ENCODE data around the gene DDX4.
A peak's percentile ranks its signal among the peaks of the same experiment; 100 is the strongest.

DNA sequence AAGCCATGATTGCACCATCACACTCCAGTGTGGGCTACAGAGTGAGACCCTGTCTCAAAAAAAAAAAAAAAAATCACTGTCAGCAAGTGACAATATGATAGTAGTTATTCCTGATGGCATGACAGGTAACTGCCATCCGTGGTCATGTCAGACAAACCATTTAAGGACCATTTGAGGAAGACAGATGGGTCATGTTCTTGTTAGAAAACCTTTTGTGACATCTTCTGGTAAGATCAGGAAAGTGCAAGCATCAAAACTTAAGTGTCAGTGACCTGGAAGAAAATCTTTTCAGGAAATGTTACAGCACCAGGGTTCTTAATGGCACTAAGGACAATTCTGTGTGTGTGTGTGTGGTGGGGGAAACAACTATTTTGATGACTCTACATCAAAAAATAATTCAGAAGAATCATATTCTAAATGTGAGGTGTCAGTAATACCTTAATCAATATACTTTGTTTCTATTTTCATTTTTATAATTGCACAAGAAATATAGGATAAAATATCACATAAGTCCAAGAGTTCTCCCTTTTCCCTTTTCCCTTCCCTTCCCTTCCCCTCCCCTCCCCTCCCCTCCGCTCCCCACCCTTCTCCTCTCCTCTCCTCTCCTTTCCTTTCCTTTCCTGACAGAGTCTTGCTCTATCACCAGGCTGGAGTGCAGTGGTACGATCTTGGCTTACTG lies 43.6 kb upstream of the DDX4 start:
- TF ChIP-seq, protein P1, sequence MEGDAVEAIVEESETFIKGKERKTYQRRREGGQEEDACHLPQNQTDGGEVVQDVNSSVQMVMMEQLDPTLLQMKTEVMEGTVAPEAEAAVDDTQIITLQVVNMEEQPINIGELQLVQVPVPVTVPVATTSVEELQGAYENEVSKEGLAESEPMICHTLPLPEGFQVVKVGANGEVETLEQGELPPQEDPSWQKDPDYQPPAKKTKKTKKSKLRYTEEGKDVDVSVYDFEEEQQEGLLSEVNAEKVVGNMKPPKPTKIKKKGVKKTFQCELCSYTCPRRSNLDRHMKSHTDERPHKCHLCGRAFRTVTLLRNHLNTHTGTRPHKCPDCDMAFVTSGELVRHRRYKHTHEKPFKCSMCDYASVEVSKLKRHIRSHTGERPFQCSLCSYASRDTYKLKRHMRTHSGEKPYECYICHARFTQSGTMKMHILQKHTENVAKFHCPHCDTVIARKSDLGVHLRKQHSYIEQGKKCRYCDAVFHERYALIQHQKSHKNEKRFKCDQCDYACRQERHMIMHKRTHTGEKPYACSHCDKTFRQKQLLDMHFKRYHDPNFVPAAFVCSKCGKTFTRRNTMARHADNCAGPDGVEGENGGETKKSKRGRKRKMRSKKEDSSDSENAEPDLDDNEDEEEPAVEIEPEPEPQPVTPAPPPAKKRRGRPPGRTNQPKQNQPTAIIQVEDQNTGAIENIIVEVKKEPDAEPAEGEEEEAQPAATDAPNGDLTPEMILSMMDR (conservative IDR thresholded peaks at IDR 0.05 in 1 of 2, IDR thresholded peaks at IDR 0.05 in 1 of 2; ENCODE audit: low read depth in 1 of 2, low read length in 2 of 2): peak in 1 of 2 donors; percentile 18
- no peak for TF ChIP-seq EZH2 (IDR thresholded peaks at IDR 0.05; ENCODE audit: low read length, missing control alignments)

Measured in fibroblast of lung (primary cell).